ENCODE results near the gene INSC.
A peak's percentile ranks its signal among the peaks of the same experiment; 100 is the strongest.
"Not testable (repeated sequence)": the region's sequence is repeated elsewhere in the genome, so short reads cannot be mapped to it uniquely, and the experiment has no call there.

The INSC gene

GRCh38 chr11:15114501-15115475 is at the start of gene INSC:
Gene INSC (plus strand): TSS chr11:15114923. CDS start chr11:15149175, 34,252 bp downstream.
- no peak for DNase-seq

DNA sequence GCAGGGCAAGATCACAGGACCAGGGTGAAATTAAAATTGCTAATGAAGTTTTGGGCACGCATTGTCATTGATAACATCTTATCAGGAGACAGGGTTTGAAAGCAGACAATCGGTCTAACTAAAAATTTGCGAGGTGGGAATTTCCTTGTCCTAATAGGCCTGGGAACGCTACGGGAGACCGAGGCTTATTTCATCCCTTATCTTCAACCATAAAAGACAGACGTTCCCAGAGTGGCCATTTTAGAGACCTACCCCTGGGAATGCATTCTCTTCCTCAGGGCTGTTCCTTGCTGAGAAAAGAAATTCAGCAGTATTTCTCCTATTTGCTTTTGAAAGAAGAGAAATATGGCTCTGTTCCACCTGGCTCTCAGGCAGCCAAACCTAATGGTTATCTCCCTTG is 45.0 kb upstream of the INSC start:
- DNase-seq: not testable (repeated sequence)

GRCh38 chr11:15071556-15072255 is 43.0 kb upstream of the INSC start:
- DNase-seq: no peak

DNA sequence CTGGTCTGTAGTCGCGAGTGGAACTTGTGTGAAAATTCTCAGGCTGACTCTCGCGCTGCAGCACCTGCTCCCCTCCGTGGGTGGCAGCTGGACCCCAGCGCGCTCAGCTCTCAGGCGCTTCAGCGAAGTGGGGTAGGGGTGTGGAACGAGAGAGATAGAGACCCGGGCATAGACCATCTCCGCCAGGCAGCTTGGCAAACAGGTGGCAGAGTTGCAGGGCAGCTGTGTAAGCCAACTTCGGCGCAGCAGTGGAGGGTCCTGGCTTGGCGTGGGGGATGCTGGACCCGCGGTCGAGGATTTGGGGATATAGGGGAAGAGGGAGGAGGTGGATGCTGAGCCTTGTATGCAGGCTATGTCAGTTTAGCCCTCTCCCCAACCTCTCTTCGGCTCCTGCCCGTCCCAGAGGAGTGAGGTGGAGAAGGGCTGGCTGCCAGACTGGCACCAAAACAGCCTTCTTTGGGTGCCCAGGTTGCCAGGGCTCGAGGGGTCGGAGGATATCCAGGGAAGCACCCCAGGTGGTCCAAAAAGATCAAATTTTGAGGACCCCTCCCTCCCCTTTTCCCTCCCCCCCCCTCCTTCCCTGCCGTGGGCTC is 42.1 kb upstream of the INSC start:
- DNase-seq: no peak

- DNase-seq: no peak
Observed at GRCh38 chr11:15073361-15074205, 41.1 kb upstream of the INSC start, which contains the start of gene CALCB. Gene CALCB (plus strand): TSS chr11:15073593. CDS start chr11:15074719, 1,126 bp downstream.

DNA sequence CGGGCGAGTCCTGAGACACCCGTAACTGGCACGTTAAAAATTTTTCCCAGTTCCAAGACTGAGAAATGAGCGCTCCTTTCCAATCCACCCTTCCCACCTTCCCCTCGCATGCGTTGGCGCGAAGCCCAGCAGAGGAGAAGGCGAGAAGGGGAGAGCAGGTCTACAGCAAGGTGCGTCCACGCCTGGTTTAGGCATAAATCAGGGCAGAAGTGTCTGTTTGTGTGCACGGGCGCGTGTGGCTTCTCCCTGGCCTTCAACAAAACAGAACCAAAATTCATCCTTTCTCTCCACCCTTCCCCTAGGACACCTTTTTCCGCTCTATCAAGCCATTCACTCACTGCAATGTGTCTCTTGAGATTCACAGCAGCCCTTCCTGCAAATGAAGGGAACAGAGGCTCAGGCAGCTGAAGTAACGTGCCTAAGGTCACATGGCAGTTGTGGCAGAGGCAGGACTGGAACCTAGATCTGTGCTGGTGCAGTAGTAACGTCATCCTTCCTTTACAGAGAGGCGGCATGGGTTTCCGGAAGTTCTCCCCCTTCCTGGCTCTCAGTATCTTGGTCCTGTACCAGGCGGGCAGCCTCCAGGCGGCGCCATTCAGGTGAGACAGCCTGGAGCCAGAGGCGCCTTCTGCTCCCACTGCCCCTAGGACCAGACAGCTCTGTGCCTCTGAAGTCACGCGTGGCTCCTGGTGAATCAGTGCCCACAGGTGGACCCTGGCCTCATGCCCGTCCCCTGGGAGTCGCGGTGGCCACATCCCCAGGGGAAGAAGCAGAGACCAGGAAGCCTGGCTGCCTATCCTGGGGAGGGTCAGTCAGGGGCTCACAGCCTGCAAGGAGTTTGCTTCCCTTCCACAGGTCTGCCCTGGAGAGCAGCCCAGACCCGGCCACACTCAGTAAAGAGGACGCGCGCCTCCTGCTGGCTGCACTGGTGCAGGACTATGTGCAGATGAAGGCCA is 40.2 kb upstream of the INSC start:
- peak in 1 of 2 experiments; percentile 75 for DNase-seq

GRCh38 chr11:15075162-15075526 is 39.6 kb upstream of the INSC start:
- DNase-seq: no peak

DNA sequence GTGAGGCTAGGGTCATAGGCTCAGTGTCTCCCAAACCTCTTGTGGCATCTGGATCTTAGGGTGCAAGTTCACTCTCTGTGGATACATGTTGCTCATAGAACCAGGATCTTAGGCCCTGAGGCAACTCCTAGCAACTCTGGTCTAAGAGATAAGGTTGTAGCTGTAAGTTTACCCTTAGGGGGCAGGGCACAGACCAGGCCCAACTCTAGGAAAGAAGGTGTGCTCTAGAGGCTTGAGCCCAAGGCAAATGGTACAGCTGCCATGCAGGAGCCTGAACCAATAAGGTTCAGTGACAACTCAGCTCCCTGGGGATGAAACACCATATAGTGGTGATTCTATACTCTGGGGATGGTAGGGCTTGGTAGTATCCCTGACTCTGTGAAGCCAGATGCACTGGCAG is 23.5 kb upstream of the INSC start:
- DNase-seq: no peak

GRCh38 chr11:15091625-15092024 is 23.1 kb upstream of the INSC start:
- DNase-seq: no peak

GRCh38 chr11:15093432-15093831 is 21.3 kb upstream of the INSC start:
- DNase-seq: no peak

GRCh38 chr11:15095736-15096228 is 18.9 kb upstream of the INSC start:
- DNase-seq: no peak

DNA sequence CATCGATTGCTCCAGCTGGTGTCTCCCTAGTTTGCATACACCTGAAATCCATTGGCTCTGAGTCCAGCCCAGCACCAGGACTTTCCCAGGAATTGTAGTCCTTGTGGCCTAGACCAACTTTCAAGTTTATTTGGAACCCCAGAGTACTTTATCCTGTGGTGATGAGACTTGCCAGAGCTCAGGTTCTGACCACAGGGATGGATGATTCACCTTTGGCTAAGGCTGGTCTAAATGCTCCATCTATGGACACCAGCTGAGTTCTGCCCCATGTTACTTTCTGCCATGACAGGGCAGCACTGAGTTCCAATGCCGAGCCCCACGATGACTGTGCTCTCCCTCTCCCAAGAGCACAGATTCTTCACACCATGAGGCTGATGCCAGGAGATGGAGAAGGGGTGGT is 17.3 kb upstream of the INSC start:
- no peak for DNase-seq

- DNase-seq: no peak
Observed at GRCh38 chr11:15099267-15099666, 15.5 kb upstream of the INSC start.

GRCh38 chr11:15101072-15101709 is 13.5 kb upstream of the INSC start:
- peak in 1 of 2 experiments; percentile 0 for DNase-seq

DNA sequence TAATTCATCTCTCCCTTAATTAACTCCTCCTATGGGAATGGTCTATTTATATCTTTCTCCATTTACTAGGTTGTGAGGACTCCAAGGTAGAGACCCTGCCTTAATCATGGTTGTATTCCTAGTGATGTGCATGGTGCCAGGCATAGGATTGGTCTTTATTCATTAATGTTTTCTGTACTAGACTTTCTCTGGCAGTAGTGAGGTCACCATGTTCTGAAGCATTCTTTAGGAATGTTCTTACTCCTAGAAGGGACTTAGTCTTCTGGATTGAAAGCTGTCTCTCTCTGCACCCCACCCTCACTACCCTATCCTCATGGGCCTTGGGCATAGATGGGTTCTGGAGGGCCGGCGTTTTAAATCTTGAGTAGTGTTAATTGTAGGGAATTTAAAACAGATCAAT is 10.6 kb upstream of the INSC start:
- DNase-seq: no peak

DNA sequence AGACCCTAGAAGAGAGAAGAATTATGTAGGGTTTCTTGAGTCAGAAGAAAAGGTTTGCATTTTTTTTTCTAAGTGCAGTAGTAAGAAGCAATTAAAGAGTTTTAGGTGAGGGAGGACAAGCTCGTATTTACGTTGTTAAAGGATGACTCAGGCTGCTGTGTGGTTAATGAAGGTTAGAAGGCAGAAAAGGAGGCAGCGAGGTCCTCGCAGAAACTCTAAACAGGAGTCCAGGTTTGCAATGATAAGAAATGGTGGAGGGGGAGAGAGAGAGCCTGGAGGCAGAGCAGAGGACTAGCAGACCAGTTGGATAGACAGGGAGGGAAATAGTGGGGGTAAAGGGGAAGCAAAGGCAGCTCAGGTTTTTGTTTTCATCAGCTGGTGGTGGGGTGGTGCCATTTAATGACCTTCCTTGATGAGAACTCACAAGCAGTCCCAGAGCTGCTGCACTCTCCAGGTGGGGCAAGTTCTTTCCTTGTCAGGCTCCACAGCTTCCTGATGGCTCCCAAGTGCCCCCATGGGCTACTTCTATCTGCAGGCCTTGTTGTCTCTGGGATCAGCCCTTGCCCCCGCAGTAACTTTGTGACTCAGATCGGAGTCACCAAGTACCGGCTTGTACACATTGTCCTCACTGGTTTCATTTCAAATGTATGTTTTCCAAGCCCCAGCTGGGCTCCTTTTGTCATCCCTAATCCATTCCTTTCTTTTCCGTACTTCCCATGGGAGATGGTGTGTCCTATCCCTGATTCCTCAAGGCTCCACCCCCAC is 8.3 kb upstream of the INSC start:
- no peak for DNase-seq

GRCh38 chr11:15107730-15108515 is 6.8 kb upstream of the INSC start:
- DNase-seq: no peak

GRCh38 chr11:15108592-15109130 is 6.1 kb upstream of the INSC start:
- no peak for DNase-seq

- DNase-seq: no peak
Observed at GRCh38 chr11:15109602-15110001, 5.1 kb upstream of the INSC start.
